Cardiac fibroblast (primary cell): ENCODE measurements around the gene RAB18.

Source experiments
- DNase-seq, 2 donors: peaks; one replicate each; pipeline versions ENCODE4 v3.0.0 to v3.0.0-alpha.2; 2010; ENCODE audit warnings: low read depth in 2 of 2
- H3K4me3 ChIP-seq, 2 donors: replicated peaks in 1 of 2; 1 replicate in 1 of 2; 2 replicates in 1 of 2; pipeline ENCODE4 v1.5.1; 2011; ENCODE audit warnings: low read depth in 2 of 2, low read length in 2 of 2, mild to moderate bottlenecking in 2 of 2, moderate library complexity in 1 of 2
- TF ChIP-seq, protein P1 (sequence below): IDR thresholded peaks from one replicate; pipeline ENCODE4 v1.5.1; 2011; ENCODE audit warnings: low read depth, mild to moderate bottlenecking, low read length, inconsistent platforms

Gene RAB18

DNA sequence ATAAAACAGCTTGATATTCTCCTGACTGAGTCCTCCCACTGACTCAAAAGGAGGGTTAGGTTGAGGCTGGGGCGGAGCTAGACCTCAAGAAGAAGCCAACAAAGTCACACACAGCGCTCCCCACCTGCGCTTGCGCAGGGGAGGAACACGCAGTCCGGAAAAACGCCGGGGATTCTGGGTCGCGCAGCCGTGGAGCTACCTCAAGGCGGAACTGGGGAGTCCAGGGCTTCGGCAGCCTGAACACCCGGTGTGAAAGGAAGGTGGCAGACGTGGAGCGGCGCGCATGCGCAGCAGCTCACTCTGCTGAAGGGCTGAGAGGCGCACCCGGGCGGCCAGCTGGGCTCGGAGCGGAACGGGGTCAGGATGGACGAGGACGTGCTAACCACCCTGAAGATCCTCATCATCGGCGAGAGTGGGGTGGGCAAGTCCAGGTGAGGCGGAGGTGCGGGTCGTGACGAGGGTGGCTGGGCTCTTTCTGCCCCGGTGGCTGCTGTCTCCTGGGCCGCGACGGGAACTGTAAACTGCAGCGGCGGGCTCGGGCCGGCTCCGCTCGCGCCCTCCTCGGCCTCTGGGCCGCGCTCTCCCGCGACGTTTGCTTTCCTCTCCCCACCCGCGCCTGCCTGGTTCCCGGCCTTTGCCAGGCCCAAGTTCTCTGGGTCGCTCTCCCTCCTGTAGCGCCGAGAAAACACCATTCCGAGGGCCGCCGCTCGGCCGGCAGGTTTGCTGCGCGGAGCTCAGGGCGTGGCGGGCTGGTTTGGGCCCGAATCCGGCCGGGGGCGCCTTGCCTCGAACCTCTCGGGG, at the start of gene RAB18:
TSS of gene RAB18 (plus strand) at position 298 of the 801 bp plus-strand sequence. CDS start at position 364, 66 bp downstream.
- DNase-seq: peak; percentile 99
- H3K4me3 ChIP-seq: peak within 1 kb of the TSS; percentile 83 to 97
- TF ChIP-seq, protein P1, sequence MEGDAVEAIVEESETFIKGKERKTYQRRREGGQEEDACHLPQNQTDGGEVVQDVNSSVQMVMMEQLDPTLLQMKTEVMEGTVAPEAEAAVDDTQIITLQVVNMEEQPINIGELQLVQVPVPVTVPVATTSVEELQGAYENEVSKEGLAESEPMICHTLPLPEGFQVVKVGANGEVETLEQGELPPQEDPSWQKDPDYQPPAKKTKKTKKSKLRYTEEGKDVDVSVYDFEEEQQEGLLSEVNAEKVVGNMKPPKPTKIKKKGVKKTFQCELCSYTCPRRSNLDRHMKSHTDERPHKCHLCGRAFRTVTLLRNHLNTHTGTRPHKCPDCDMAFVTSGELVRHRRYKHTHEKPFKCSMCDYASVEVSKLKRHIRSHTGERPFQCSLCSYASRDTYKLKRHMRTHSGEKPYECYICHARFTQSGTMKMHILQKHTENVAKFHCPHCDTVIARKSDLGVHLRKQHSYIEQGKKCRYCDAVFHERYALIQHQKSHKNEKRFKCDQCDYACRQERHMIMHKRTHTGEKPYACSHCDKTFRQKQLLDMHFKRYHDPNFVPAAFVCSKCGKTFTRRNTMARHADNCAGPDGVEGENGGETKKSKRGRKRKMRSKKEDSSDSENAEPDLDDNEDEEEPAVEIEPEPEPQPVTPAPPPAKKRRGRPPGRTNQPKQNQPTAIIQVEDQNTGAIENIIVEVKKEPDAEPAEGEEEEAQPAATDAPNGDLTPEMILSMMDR: peak; percentile 21

DNA sequence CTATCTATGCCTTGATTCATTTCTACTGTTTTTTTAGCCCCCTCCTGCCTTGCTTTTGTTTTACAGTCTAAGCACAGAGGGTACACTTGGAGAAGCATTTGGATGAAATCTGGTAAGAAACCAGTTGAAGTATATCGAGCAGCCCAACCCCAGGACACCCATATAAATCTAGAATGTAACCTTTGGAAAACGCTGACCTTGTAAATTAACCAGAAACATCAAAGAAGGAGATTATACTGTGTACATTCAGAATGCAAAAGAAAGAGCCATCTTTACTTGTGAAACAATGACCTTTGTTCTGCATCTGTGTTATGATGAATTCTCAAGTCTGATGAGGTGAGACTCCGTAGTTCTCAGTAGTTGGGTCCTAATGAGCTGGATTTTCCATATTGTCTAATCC, 49.3 kb upstream of the RAB18 start:
- TF ChIP-seq, protein P1: no peak
- no peak overlapping the region for H3K4me3 ChIP-seq
- no peak for DNase-seq

DNA sequence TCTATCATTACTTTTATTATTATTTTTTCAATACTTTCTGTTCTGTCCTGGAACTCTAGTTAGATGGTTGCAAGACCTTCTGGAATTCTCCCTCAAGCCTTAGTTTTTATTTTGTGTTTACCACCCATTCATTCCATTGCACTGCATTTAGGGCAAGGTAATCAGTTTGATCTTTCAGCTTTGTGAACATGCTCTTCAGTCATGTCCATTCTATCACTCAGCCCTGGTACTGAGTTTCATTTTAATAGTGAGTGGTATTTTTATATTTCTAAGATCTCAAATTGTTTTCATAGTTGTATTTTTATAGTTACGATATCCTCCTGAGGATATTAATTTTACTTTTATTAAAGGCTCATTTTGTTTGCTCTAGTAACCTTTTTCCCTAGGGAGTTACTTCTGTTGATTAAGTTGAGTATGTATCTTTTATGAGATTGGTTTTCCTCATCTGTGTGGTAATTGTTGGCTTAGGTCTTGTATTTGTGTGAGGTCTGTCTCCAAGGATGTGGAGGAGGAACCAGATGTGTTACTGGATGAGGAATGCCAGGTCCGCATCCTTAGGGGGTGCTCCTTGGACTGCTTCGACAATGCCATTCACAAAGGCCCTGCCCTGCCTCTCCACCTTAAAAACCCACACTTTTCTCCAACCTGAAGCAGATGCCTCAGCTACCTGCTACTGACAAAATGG, 46.7 kb upstream of the RAB18 start:
- no peak for DNase-seq
- H3K4me3 ChIP-seq: no peak overlapping the region
- TF ChIP-seq, protein P1: no peak

DNA sequence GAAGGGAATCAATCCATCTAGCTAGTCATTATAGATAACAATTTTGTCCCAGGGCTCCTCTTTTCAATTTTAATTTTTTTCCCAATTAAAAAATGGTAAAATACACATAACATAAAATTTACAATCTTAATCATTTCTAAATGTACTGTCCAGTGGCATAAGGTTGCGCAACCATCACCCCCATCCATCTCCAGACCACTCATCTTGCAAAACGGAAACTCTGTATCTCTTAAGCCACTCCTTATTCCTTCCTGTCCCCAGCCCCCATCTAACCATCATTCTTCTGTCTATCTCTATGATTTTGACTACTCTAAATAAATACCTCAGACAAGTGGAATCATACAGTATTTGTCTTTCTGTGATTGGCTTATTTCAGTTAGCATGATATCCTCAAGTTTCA, 46.1 kb upstream of the RAB18 start:
- H3K4me3 ChIP-seq: no peak overlapping the region
- TF ChIP-seq, protein P1: no peak
- no peak for DNase-seq

DNA sequence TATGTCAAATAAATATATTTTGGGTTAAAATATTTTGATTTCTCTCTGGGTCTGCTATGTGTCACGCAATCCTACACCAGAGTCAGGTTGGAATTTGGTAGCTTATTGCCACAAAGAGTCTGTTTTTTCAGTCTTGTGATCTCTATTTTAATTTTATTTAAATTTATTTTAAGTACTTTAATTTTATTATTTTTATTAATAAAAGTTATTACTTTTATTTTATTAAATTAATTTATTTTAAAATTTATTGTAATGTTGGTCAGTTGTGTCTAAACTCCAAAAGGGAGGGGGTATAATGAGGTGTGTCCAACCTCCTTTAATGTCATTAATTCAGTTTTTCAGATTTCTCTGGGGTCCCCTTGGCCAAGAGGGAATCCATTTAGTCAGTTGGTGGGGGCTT, 42.8 kb upstream of the RAB18 start:
- no peak for DNase-seq
- TF ChIP-seq, protein P1: no peak
- H3K4me3 ChIP-seq: no peak overlapping the region

DNA sequence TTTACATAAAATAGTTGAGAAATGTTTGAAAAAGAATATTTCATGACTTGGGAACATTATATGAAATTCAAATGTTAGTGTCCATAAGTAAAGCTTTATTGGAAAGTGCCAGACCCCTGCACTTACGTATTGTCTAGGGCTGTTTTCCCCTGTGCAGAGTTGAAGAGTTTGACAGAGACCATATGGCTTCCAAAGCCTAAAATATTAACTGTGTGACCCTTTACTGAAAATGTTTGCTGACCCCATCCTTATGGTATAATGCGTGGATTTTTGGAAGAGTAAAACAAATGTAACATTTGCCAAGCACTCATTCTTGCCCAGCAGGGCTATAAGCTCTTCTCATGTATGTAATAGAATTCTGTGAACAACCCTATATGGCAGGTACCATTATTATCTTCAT, 40.1 kb upstream of the RAB18 start:
- TF ChIP-seq, protein P1: no peak
- no peak overlapping the region for H3K4me3 ChIP-seq
- no peak for DNase-seq
